Activated T-helper 1 cell treated with anti-CD3 and anti-CD28 coated beads, Interleukin-12 subunit alpha, Interleukin-12 subunit beta, Interleukin-2, Interleukin-4 antibody, amounts not matched to agents 30 ng/mL and 10 ng/mL and 1 ng/mL, durations not matched to agents 14 hours and 24 hours and 36 hours (primary cell): ENCODE data around the gene REG1A. TPM values are rescaled to one million over a fixed set of nuclear protein-coding genes. Genes with fewer than 3 reads are reported as not detected.

ENCODE experiments used
- DNase-seq: peaks from one replicate; pipeline ENCODE4 v3.0.0; 2021; ENCODE audit warnings: low spot score
- H3K27ac Mint-ChIP-seq: one replicate; pipeline ENCODE4 v1.8.0; 2021; ENCODE audit warnings: mild to moderate bottlenecking, mixed read lengths
- H3K27me3 Mint-ChIP-seq: one replicate; pipeline ENCODE4 v1.8.0; 2022; ENCODE audit warnings: mild to moderate bottlenecking, moderate library complexity, mixed read lengths; ENCODE audit not compliant: insufficient read depth
- H3K36me3 Mint-ChIP-seq: one replicate; pipeline ENCODE4 v1.8.0; 2021; ENCODE audit warnings: low read depth, mixed read lengths
- H3K4me1 Mint-ChIP-seq: one replicate; pipeline ENCODE4 v1.8.0; 2021; ENCODE audit warnings: low read depth, mixed read lengths
- H3K4me3 Mint-ChIP-seq: one replicate; pipeline ENCODE4 v1.8.0; 2021; ENCODE audit warnings: mild to moderate bottlenecking, moderate library complexity, mixed read lengths
- H3K9me3 Mint-ChIP-seq: one replicate; pipeline ENCODE4 v1.8.0; 2021; ENCODE audit warnings: mixed read lengths
- intact Hi-C: fragments of 100-400 bp; cut with micrococcal nuclease; formaldehyde crosslinking; loops from one replicate; pipeline ENCODE4 v1.15.1; 2024
- total RNA-seq: library from RNA; stranded (reverse); gene quantifications from 2 replicates; pipeline ENCODE4 v1.2.3, GENCODE V29; 2022

REG1A gene
- total RNA-seq, 1 donor from 2014 or later, result not detected

DNA sequence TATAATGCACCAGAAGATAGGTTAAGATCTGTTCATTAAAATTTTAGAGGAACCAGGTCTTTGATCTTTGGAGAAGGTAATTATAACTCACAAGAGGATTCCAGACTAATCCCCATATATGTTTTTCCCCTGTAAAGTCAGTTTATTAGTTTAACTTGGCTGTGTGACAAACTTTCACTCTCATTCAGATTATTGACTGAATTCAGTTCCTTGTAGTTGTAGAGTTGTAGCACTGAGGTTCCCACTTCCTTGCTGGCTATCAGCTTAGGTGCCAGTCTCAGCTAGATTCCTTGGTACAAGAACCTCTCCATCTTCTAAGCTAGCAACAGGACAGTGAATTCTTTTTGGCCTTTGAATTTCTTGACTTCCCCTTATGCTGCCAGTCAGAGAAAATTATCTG lies 19.1 kb downstream of the REG1A start:
- Mint-ChIP-seq H3K4me3 (no peak overlapping the region), H3K27me3 (no peaks in the 10 kb centered on the region), H3K4me1 (no peaks in the 10 kb centered on the region), H3K27ac (no peak overlapping the region), H3K9me3 (peaks cover 18% of the 10 kb centered on the region), H3K36me3 (no peaks in the 10 kb centered on the region)
- DNase-seq, result no peak
- intact Hi-C loops, result no loop called here

GRCh38 chr2:79155826-79156476 lies 35.7 kb downstream of the REG1A start:
- intact Hi-C loops, result no loop called here
- peaks cover 18% of the 10 kb centered on the region for H3K9me3 Mint-ChIP-seq
- no peaks in the 10 kb centered on the region for H3K27me3 Mint-ChIP-seq
- no peak overlapping the region for H3K4me3 Mint-ChIP-seq
- H3K27ac Mint-ChIP-seq, result no peak overlapping the region
- H3K36me3 Mint-ChIP-seq, result no peaks in the 10 kb centered on the region
- DNase-seq, result no peak
- no peaks in the 10 kb centered on the region for H3K4me1 Mint-ChIP-seq

DNA sequence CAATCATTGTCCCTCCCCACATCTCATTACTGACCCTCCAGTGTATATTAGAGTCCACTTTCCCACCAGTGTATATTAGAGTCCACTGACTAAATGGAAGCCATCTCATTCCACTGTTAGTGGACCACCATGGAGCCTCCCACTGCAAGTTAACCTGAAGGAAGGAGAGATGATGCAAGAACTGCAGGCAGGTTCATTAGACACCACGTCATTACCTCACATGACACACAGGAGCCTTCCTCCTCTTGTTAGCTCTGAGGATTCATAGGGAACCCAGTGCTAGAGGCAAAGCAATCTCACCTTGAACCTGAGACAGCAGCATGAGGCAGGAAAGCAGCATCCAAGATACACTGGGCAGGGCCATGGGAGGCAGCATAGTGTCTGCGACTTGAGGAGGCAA lies 38.7 kb downstream of the REG1A start:
- no peaks in the 10 kb centered on the region for H3K27me3 Mint-ChIP-seq

GRCh38 chr2:79159653-79160052 lies 39.4 kb downstream of the REG1A start, which contains the start of gene REG3A:
Gene REG3A (minus strand): TSS chr2:79159753. CDS start chr2:79159405, 348 bp downstream.
- Mint-ChIP-seq H3K27ac (no peak within 1 kb of the TSS), H3K36me3 (no peaks in the 10 kb centered on the region), H3K4me1 (no peaks in the 10 kb centered on the region), H3K9me3 (peaks cover 15% of the 10 kb centered on the region), H3K27me3 (no peaks in the 10 kb centered on the region), H3K4me3 (no peak within 1 kb of the TSS)
- no peak for DNase-seq
- intact Hi-C loops, result no loop called here

More for the DNA sequence above, 38.7 kb downstream of the REG1A start:
- Mint-ChIP-seq H3K4me1 (no peaks in the 10 kb centered on the region), H3K9me3 (peaks cover 16% of the 10 kb centered on the region), H3K27ac (no peak overlapping the region), H3K36me3 (no peaks in the 10 kb centered on the region), H3K4me3 (no peak overlapping the region)
- intact Hi-C loops, result no loop called here
- DNase-seq, result no peak

- H3K27me3 Mint-ChIP-seq, result no peaks in the 10 kb centered on the region
- intact Hi-C loops, result no loop called here
These were observed 41.8 kb downstream of the REG1A start for GRCh38 chr2:79162132-79162531.

GRCh38 chr2:79162801-79163200 lies 42.5 kb downstream of the REG1A start:
- H3K27me3 Mint-ChIP-seq, result no peaks in the 10 kb centered on the region
- DNase-seq, result no peak
- no peak overlapping the region for H3K4me3 Mint-ChIP-seq
- no peaks in the 10 kb centered on the region for H3K4me1 Mint-ChIP-seq
- no peak overlapping the region for H3K27ac Mint-ChIP-seq
- intact Hi-C loops, result no loop called here
- peaks cover 8% of the 10 kb centered on the region for H3K9me3 Mint-ChIP-seq
- no peaks in the 10 kb centered on the region for H3K36me3 Mint-ChIP-seq

More at GRCh38 chr2:79162132-79162531, 41.8 kb downstream of the REG1A start:
- H3K4me3 Mint-ChIP-seq, result no peak overlapping the region
- no peaks in the 10 kb centered on the region for H3K36me3 Mint-ChIP-seq
- H3K4me1 Mint-ChIP-seq, result no peaks in the 10 kb centered on the region
- H3K27ac Mint-ChIP-seq, result no peak overlapping the region
- no peak for DNase-seq
- peaks cover 10% of the 10 kb centered on the region for H3K9me3 Mint-ChIP-seq

DNA sequence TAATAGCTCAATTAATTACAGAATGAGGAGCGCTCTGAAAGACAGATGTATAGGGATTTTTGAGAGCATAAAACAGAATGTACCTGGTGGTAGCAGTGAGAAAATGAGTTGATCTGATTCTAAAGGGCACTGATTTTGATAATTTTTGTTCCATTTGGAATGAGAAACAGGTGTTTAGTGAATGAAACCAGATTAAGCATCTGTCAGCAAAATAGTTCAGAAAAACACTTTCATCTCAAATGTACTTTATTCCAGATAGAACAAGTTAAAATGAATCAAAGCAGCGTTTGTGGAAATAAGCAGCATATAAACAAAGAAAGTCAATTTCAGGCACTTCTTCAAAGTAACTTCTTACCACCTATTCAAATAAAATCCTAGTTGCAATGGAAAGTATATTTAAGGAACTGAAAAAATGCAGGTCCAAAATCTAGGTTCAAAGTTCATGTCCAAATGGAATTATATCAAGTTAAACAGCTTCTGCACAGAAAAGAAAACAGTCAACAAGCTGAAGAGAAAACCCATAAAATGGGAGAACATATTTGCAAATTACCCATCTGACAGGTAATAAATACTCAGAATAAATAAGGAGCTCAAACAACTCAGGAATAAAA lies 51.2 kb downstream of the REG1A start:
- H3K36me3 Mint-ChIP-seq, result no peaks in the 10 kb centered on the region
- no peaks in the 10 kb centered on the region for H3K27me3 Mint-ChIP-seq
- H3K4me3 Mint-ChIP-seq, result no peak overlapping the region
- no peaks in the 10 kb centered on the region for H3K4me1 Mint-ChIP-seq
- no peak overlapping the region for H3K27ac Mint-ChIP-seq
- H3K9me3 Mint-ChIP-seq, result peaks cover 4% of the 10 kb centered on the region
- DNase-seq, result no peak
- intact Hi-C loops, result no loop called here

Other genes with a start within 250 kb of the REG1A start
- not detected in 2 replicates for gene REG3G, start 94.8 kb upstream of the REG1A start, total RNA-seq
- not detected in 2 replicates for gene REG1B, start 32.5 kb upstream of the REG1A start, total RNA-seq
- not detected in 2 replicates for gene REG3A, start 39.3 kb downstream of the REG1A start, total RNA-seq